Motor neuron (in vitro differentiated cells): ENCODE measurements around the gene LPIN2. TPM values are rescaled to one million over a fixed set of nuclear protein-coding genes. Genes with fewer than 3 reads are reported as not detected.

Experiments used
- ATAC-seq, 8 experiments: fragments of 200-7000 bp; cut with Tn5 transposase; replicated peaks in 6 of 8; 2 replicates each; pipeline ENCODE4 v1.8.0; 2021; ENCODE audit warnings: mild to moderate bottlenecking in 8 of 8, moderate library complexity in 8 of 8
- H3K27ac ChIP-seq, 2 donors: fragments of 250-450 bp; sonication (Bioruptor Pico); 2 replicates each; pipeline ENCODE4 v1.9.0; 2021; ENCODE audit warnings: antibody characterized with exemption in 2 of 2, mild to moderate bottlenecking in 2 of 2, moderate library complexity in 1 of 2
- H3K4me1 ChIP-seq, 2 donors: fragments of 250-450 bp; sonication (Bioruptor Pico); replicated peaks in 1 of 2; 2 replicates each; pipeline ENCODE4 v1.6.1; 2021; ENCODE audit warnings: antibody characterized with exemption in 2 of 2, mild to moderate bottlenecking in 2 of 2, moderate library complexity in 1 of 2
- H3K4me3 ChIP-seq, 5 donors: fragments of 250-450 bp; sonication (Bioruptor Pico); 2 replicates each; pipeline ENCODE4 v1.9.0; 2021; ENCODE audit warnings: antibody characterized with exemption in 5 of 5, mild to moderate bottlenecking in 5 of 5, moderate library complexity in 4 of 5
- WGBS, 10 experiments: fragments of 450-650 bp; shearing (Covaris generic); methylation state at CpG; one replicate each; pipeline ENCODE4 v1.0.0; 2022; 5-methylcytosine and 5-hydroxymethylcytosine counted together
- in situ Hi-C, 9 experiments: fragments of 400-800 bp; cut with MboI; loops; one replicate each; pipeline ENCODE4 v1.15.0; 2021; ENCODE audit warnings: low sequenced_read_pairs in 9 of 9, low pct_unique_long_range_greater_than_20kb in 2 of 9; ENCODE audit not compliant: unreplicated experiment in 9 of 9
- total RNA-seq, 8 experiments: library from RNA; unstranded; fragments of 300-600 nt; gene quantifications; 2 replicates each; pipeline versions ENCODE4 v1.2.3 to v1.2.4, GENCODE V29; 2022

The LPIN2 gene
- total RNA-seq, 8 experiments from 2014 or later: 9.6 to 33.4 (median 13.0) TPM

DNA sequence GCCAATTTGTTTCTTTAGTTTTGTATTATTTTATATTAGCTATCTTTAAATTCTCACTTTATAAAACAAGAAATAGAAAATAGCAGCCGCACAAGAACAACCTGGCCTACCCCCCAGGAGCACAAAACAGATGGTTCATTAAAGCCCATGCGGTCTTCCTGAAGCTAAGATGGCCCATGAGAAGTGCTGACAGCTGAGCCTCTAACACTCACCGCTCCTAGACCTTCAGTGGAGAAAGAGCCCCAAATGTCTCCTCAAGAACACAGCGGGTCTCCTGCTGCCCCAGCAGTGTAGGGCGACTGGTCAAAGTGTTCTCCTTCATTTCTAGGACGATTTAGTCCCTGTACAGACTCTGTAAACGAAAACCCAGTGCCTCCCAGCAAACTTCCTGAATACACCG is 45.1 kb downstream of the LPIN2 start:
- no peak overlapping the region for H3K27ac ChIP-seq
- in situ Hi-C loops: no loop called here
- ATAC-seq: no peak
- peaks cover 6 to 8% of the 10 kb centered on the region in 2 donors for H3K4me1 ChIP-seq
- H3K4me3 ChIP-seq: no peak overlapping the region
- 68 to 100% (median 78%) methylated on average over 1 to 8 of the region's 8 CpGs; no CpG with 5 or more reads in 1 of the 10 experiments for WGBS, 10 experiments

GRCh38 chr18:2967357-2967756 is 45.6 kb downstream of the LPIN2 start:
- Histone ChIP-seq H3K4me3 (no peak overlapping the region), H3K4me1 (peaks cover 6% of the 10 kb centered on the region in 2 donors), H3K27ac (no peak overlapping the region)
- WGBS, 10 experiments: 80 to 97% (median 93%) methylated on average over 3 to 10 of the region's 11 CpGs; no CpG with 5 or more reads in 2 of the 10 experiments
- in situ Hi-C loops: no loop called here
- no peak for ATAC-seq

DNA sequence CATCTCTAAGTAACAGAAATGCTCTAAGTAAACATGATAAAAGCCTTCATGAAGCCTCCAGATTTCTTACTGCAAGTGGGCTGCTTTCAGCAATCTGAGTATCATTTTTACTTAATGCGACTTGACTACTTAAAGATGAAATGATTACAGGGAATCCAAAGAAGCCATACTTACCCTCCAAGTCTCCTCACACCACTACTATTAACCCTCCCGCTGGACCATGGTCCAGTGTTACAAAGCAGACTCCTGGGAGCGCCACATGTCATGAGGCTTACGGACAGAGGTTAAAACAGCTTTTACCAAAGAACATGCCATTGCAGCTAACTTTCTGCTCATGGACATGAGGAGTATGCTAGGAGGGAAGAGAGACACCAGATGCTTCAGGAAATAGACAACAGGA is 46.4 kb downstream of the LPIN2 start:
- no peak overlapping the region for H3K27ac ChIP-seq
- in situ Hi-C loops: no loop called here
- WGBS, 10 experiments: 64 to 100% (median 100%) methylated on average over 1 to 4 of the region's 4 CpGs; no CpG with 5 or more reads in 3 of the 10 experiments
- no peak for ATAC-seq
- H3K4me1 ChIP-seq: peaks cover 5 to 12% of the 10 kb centered on the region in 2 donors
- no peak overlapping the region for H3K4me3 ChIP-seq

DNA sequence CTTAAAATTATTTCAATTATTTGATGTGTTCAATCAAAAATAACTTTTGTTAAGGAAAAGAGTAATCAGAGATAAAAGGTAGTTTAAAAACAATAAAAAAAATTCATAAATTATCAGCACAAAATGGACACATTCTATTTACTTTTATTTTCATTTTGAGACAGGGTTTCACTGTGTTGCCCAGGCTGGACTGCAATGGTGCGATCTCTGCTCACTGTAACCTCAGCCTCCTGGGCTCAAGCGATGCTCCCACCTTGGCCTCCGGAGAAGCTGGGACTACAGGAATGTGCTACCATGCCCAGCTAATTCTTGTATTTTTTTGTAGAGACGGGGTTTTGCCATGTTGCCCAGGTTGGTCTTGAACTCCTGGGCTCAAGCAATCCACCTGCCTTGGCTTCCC is 47.1 kb downstream of the LPIN2 start:
- in situ Hi-C loops: no loop called here
- H3K4me1 ChIP-seq: peaks cover 7 to 13% of the 10 kb centered on the region in 2 donors
- ATAC-seq: no peak
- 83 to 100% (median 93%) methylated on average over 1 to 4 of the region's 4 CpGs for WGBS, 10 experiments
- no peak overlapping the region for H3K27ac ChIP-seq
- H3K4me3 ChIP-seq: no peak overlapping the region

DNA sequence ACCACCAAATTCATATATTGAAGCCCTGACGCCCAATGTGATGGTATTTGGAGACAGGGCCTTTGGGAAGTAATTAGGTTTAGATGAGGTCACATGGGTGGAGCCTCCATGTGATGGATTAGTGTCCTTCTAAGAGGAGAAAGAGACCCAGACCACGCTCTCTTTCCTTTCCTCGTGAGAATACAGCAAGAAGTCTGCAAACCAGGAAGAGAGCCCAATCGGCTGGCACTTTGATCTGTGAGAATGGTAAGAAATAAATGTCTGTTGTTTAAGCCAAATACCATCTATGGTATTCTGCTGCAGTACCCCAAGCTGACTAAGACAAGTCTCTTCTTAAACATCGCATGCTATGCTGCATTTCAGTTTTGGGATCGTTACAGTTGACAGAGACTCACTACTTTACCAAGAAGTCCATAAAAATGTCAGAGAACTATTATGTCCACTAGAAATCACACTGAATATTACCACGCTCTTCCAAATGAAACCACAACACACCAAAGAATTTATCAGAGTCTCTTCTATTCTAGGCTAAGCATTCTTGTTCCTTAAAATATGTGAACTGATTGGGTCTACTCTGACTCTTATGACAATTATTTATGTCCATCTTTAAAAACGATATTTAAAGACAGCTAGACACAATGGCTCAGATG is 48.5 kb downstream of the LPIN2 start:
- Histone ChIP-seq H3K27ac (no peak overlapping the region), H3K4me1 (peaks cover 7 to 13% of the 10 kb centered on the region in 2 donors), H3K4me3 (no peak overlapping the region)
- in situ Hi-C loops: no loop called here
- WGBS, 10 experiments: 17 to 92% (median 86%) methylated on average over 1 to 6 of the region's 8 CpGs
- no peak for ATAC-seq

Other genes with a start within 250 kb of the LPIN2 start
- gene EMILIN2, start 166.1 kb downstream of the LPIN2 start, total RNA-seq: 10 to 100 TPM in 1 of 8 experiments, 1 to 10 TPM in 4, under 1 TPM in 3; 0.33 to 22.2 (median 1.4) TPM
- 1 to 10 TPM in 5 of 8 experiments, under 1 TPM in 3; 0.42 to 4.4 (median 1.2) TPM for gene MYOM1, start 206.8 kb upstream of the LPIN2 start, total RNA-seq
- gene MYL12A, start 234.7 kb upstream of the LPIN2 start, total RNA-seq: 100 to 1,000 TPM in 4 of 8 experiments, 10 to 100 TPM in 4; 38.2 to 364 (median 145) TPM
- gene MYL12B, start 249.0 kb upstream of the LPIN2 start, total RNA-seq: 100 to 1,000 TPM; 135 to 392 (median 170) TPM